ENCODE results near the gene CDC37L1.
"Not testable (repeated sequence)": the region's sequence is repeated elsewhere in the genome, so short reads cannot be mapped to it uniquely, and the experiment has no call there.

The CDC37L1 gene

DNA sequence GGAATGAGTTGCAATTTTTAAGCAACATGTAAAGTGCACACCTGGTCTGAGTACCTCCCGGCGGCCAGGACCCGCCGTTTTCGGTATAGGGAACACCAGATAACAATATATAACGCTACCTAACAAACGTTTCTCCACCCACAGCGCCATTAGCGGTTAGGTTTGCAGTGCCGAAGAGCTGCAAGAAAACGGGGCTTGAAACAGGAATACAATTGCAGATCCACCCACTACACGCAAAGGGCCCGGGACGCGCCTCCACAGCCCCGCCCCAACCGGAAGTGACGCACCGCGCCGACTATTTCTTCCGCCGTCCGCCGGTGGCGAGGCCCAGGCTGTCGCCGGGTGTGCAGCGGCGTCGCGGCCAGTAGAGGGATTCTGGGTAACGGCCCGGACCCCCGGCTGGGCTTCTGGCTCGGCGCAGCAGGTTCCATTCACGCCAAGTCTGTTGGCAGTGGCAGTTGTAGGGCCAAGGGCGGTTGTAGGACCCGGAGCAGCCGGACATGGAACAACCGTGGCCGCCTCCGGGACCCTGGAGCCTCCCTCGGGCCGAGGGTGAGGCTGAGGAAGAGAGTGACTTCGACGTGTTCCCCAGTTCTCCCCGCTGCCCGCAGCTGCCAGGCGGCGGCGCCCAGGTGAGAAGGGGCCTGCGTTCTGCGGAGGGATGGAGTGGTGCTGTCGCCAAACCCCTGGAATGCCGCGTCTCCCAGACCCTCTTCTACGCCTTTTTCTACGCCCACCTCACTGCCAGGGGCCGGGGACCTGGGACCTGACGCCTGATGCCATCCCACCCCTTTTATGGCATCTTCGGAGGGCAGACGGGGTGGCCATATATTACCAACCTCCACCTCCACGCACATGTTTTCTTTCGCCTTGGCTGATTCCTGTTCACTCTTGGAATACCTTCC lies at the start of gene CDC37L1:
Gene CDC37L1, plus strand, starts transcription at position 302 of the 905 bp plus-strand sequence. Its CDS starts 199 bp downstream, at position 501.
- peak; percentile 96 to 99 (median 98) for DNase-seq (ENCODE audit: low read depth in 3 of 3)

- DNase-seq (ENCODE audit: low read depth in 3 of 3) = no peak
These were observed 48.5 kb upstream of the CDC37L1 start for GRCh38 chr9:4630836-4631235.

GRCh38 chr9:4638968-4639367 lies 40.4 kb upstream of the CDC37L1 start:
- DNase-seq (ENCODE audit: low read depth in 3 of 3) = no peak

DNA sequence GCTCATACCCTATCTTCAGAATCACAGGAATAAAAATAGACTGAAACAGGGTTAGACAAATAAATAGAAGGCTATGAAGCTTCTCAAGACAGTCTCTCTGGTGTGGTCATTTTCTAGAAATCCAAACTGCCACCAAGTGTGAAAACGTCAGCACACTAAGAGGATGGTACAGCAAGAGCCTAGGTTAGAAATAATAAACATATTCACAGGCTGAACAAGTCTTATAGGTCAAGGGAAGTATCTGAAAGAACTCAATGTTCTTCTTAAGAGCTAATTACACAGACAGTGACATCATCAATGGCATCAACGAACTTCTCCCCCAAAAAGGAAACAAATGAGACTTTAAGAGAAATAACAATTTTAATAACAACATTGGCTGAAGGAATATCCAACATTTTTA lies 39.9 kb upstream of the CDC37L1 start:
- no peak for DNase-seq (ENCODE audit: low read depth in 3 of 3)

DNA sequence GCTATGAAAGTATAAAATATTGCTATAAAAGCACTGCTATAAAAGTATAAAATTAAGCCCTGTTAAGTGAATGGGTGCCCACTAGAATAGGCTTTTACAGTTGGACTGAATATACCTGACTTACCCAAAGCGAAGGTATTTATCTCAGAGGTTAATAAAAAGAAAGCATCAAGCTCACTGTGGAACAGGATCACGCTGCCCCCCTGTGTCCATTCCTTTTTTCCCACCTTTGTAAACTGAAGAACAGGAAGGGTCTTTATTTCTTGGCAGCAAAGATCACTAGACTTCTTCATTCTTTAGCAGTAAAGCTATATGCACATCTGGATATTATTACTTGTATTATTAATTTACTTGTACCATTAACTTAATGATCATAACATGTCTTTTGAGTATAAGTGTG lies 39.3 kb upstream of the CDC37L1 start:
- no peak for DNase-seq (ENCODE audit: low read depth in 3 of 3)

DNA sequence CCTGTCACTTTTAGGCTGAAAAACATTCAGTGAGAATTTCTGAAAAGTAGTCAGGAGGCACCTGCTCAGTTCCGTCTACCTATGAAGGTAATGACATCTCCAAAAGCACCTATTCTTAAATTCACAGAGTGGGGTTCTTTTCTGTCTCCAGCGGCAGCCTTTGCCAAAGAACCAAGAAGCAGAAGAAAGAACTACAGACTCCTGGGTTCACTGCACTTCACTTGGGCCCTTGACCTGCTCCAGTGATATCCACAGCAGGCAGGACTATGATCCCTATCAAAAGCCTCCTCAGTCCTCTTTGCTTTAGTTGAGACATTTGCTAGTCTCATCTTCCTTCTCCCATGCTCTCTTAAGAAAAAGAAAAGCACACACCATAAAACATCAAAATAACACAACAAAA lies 37.0 kb upstream of the CDC37L1 start:
- no peak for DNase-seq (ENCODE audit: low read depth in 3 of 3)

GRCh38 chr9:4654084-4654483 lies 25.3 kb upstream of the CDC37L1 start:
- no peak for DNase-seq (ENCODE audit: low read depth in 3 of 3)

GRCh38 chr9:4654538-4654937 lies 24.8 kb upstream of the CDC37L1 start:
- DNase-seq (ENCODE audit: low read depth in 3 of 3) = no peak

DNA sequence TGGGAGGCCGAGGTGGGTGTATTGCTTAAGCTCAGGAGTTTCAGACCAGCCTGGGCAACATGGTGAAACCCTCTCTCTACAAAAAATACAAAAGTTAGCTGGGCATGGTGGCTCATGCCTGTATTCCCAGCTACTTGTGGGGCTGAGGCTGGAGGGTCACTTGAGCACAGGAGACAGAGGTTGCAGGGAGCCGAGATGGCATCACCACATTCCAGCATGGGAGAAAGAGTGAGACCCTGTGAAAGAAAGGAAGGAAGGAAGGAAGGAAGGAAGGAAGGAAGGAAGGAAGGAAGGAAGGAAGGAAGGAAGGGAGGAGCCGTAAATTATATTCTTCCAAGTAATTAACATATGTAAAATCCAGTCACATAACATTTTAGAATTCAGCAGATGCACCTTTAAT lies 23.2 kb upstream of the CDC37L1 start:
- not testable (repeated sequence) for DNase-seq (ENCODE audit: low read depth in 3 of 3)

- DNase-seq (ENCODE audit: low read depth in 3 of 3) = no peak
These were observed 22.7 kb upstream of the CDC37L1 start for GRCh38 chr9:4656621-4657020.

DNA sequence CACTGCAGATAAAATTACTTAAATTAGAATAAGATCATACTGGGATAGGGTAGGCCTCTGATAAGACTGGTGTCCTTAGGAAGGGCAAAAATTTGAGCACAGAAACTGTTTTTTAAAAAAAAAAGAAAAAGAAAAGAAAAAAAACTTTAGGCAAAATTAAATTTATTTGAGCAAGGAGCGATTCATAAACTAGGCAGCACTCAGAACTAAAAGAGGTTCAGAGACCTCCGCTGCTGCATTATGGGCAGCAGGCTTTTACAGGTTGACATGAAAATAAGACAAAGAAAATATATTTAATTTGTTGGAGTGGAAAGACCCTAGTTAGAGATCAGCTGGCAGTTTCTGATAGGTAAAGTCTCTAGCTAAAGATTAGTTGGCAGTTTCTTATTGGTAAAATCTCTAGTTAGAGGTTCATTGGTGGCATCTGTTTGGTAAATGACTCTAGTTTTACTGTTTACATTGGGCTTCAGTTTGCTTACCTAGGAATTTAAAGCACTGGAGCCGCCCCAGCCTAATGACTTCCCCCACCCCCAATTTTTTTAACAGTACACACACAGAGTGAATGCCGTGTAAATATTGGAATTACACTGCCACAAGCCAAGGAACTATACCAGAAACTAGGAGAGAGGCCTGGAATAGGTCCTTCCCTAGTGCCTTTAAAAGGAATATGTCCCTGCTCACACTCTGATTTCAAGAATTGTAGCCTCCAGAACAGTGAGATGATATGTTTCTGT lies 21.8 kb upstream of the CDC37L1 start:
- DNase-seq (ENCODE audit: low read depth in 3 of 3) = no peak

GRCh38 chr9:4660665-4661064 lies 18.7 kb upstream of the CDC37L1 start:
- DNase-seq (ENCODE audit: low read depth in 3 of 3) = not testable (repeated sequence)

DNA sequence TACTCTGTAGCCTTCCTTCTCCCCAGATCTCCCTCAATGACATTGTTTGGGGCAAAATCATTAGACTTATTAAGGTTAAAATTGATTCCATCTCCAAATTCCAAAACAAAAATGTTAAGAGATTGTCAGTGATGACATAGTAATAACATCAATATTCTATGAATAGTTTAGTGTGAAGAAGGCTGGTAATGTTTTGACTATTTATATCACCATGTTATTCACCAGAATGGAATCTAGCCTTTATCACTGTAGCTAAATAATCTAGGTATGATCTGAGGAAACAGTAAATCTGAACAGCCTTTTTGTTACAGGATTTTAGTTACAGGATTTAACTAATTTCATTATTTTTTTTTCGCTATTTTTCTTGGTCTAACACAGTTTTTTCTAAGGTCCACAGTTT lies 18.2 kb upstream of the CDC37L1 start:
- no peak for DNase-seq (ENCODE audit: low read depth in 3 of 3)

GRCh38 chr9:4661611-4662010 lies 17.8 kb upstream of the CDC37L1 start:
- DNase-seq (ENCODE audit: low read depth in 3 of 3) = no peak

GRCh38 chr9:4662108-4662988 lies 17.0 kb upstream of the CDC37L1 start, which contains the start of gene PLPP6:
TSS of gene PLPP6 (plus strand) at chr9:4662294. CDS start at chr9:4662376, 82 bp downstream.
- DNase-seq (ENCODE audit: low read depth in 3 of 3) = peak; percentile 47 to 56 (median 50)

DNA sequence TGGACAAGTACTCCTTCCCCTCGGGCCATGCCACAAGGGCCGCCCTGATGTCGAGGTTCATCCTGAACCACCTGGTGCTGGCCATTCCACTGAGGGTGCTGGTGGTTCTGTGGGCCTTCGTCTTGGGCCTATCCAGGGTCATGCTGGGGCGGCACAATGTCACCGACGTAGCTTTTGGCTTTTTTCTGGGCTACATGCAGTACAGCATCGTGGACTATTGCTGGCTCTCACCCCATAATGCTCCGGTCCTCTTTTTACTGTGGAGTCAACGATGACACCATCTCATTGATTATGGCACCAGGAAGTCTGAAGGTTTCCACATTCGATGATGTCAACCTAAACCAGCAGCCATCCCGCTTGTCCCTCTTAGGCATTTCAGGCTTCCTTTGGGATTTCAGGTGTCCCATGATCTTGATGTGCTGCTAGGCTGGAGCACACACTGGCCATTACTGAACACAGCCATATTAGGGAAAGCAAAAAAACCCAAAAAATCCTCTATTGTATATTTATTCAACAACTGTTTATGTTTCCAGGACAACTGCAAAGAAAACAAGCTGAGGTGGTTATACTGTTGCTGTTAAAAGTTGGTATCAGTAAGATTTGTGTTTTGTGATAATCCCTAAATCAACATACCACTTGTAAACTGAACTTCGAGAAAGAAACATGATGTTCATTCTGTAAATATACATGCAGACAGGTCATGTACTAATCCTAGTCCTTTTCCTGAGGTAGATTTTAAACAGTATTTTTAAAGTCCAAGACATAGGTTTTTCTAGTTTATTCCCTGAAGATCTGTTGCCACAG lies 16.2 kb upstream of the CDC37L1 start:
- no peak for DNase-seq (ENCODE audit: low read depth in 3 of 3)

DNA sequence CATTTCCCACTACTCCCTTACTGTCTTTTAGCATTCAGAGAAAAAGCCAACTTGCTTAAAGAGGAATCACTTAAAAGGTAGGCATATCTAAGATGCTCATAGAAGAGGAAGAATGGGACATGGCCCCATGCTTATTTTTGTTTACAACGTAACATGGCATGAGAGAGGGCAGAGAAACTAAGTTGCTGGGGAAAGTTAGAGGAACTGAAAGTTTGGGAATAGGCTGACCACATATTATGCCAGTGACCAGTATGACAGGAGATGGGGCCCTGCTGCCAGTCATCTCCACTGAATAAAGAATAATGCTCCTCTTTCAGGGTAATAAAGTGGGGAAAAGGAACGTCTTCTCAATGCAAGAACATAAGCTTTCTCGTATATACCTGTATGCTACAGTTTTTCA lies 15.4 kb upstream of the CDC37L1 start:
- DNase-seq (ENCODE audit: low read depth in 3 of 3) = no peak

DNA sequence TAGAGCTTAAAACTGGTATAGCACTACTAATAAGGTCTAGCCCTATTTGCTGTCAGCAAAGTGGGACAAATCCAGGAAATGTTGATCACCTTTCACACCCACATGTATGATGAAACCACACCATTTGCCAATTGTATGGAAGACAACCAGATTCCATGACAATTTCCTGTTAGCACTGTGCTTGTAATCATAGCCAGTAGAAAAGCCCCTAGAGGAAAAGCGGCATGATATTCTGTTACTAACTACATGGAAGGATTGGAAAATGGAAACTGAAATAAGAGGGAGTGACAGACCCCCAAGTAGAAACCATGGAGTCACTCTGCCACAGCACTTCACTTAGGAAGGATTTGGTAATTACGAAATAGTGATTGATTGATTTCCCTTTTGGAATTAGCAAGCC lies 14.0 kb upstream of the CDC37L1 start:
- DNase-seq (ENCODE audit: low read depth in 3 of 3) = no peak

DNA sequence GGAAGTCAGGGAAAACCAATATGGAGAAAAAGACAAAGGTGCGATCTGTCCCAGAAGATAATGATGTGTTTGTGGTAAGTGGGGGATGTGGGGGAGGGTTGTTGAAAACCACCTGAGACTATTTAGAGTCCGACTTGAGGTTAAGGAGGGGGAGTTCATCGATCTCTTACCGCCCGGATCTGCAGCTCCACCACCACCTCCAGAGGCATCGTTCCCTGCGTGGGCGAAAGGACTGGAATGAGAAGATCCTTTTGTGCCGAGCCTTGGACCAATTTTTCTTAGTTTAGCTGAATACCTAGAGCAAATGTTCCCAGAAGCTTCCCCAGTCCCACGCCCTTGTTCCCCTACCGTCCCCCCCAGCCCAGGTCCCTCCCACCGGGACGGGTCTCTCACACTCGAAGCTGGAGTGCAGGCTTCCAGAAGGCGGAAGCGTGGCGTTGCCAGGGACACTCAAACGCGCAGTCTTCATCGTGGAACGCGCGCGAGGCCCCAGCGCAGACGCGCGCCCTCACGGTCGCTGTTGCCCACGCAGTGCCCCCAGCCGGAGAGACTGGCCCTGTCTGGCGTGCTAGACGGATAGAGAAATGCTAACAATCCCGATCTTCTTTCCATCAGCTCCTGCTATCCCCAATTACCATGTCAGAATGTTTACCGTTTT lies 13.2 kb upstream of the CDC37L1 start, which contains the start of gene SPATA6L:
Gene SPATA6L, minus strand, starts transcription at position 439 of the 658 bp plus-strand sequence. Its CDS starts 230 bp downstream, at position 209.
- peak in 1 of 3 experiments; percentile 11 for DNase-seq (ENCODE audit: low read depth in 3 of 3)

DNA sequence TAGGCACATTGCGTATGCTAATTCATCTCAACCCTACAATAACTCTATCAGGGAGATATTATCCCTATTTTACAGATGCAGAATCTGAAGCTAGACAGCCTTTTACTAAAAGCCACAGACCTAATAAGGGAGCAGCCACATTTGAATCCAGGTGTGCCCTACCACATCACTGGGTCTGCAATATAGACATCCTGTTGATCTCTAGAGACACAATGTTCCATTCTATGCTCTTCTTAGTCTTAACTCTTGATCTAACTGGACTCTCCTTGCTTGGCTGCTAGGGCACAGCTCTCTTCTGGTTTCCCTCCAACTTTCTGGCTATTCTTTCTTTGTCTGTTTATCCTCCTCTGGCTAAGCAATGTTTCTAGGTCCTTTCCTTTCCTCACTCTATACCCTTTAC lies 11.7 kb upstream of the CDC37L1 start:
- no peak for DNase-seq (ENCODE audit: low read depth in 3 of 3)

Measured in stimulated activated CD4-positive, alpha-beta T cell treated with anti-CD3 and anti-CD28 coated beads, TNF-alpha, amount 100 ng/mL, for 4 hours (primary cell).